ENCODE measurements around the gene SEMA5B.

GRCh38 chr3:122936335-122936734 is 91.2 kb downstream of the SEMA5B start:
- no peak for TF ChIP-seq ZNF274 (IDR thresholded peaks at IDR 0.05; ENCODE audit: low read depth, low read length)
- TF ChIP-seq YY1 (IDR thresholded peaks at IDR 0.05; ENCODE audit: insufficient read depth, insufficient read length) = no peak

All from NT2/D1 (cell line).